HG02642 (cell line): ENCODE data around the gene NKX2-4.
"Not testable (repeated sequence)": the region's sequence is repeated elsewhere in the genome, so short reads cannot be mapped to it uniquely, and the experiment has no call there.

ENCODE experiments used
- ATAC-seq: cut with Tn5 transposase; IDR thresholded peaks from one replicate; pipeline ENCODE4 v1.9.1; 2021; ENCODE audit warnings: mild to moderate bottlenecking; ENCODE audit not compliant: unreplicated experiment, poor library complexity

Gene NKX2-4

DNA sequence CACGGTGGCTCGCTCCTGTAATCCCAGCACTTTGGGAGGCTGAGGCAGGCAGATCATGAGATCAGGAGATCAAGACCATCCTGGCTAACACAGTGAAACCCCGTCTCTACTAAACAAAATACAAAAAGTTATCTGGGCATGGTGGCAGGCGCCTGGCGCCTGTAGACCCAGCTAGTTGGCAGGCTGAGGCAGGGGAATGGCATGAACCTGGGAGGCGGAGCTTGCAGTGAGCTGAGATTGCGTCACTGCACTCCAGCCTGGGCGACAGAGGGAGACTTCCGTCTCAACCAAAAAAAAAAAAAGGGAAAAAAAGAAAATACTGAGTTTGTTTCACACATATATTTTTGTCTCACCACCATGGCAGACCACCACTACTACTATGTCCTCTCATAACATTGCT, 31.1 kb downstream of the NKX2-4 start:
- ATAC-seq, result not testable (repeated sequence)

GRCh38 chr20:21365771-21366170, 31.6 kb downstream of the NKX2-4 start:
- no peak for ATAC-seq

- ATAC-seq, result no peak
These were observed 32.9 kb downstream of the NKX2-4 start for GRCh38 chr20:21364413-21364812.

DNA sequence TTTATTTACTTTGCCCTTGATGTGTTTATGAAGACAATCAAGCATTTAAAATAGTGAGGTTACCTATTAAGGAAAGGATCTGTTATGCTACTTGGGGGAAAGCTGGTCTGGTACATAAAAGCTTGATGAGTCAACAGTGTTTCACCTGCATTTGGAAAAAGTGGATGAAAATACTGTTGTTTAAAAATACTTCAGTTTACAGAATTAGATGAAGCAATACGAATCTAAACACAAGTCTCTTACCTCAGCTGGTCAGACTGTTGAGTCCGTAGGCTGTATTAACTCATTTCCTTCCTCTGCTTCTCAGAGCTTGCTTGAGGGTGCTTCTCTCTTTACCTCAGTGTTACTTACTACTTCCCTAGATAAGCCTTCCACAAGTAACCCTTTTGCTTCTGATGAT, 36.1 kb downstream of the NKX2-4 start:
- no peak for ATAC-seq

- ATAC-seq, result no peak
These were observed 36.6 kb downstream of the NKX2-4 start for GRCh38 chr20:21360705-21361104.

GRCh38 chr20:21358737-21359136, 38.6 kb downstream of the NKX2-4 start:
- ATAC-seq, result no peak

DNA sequence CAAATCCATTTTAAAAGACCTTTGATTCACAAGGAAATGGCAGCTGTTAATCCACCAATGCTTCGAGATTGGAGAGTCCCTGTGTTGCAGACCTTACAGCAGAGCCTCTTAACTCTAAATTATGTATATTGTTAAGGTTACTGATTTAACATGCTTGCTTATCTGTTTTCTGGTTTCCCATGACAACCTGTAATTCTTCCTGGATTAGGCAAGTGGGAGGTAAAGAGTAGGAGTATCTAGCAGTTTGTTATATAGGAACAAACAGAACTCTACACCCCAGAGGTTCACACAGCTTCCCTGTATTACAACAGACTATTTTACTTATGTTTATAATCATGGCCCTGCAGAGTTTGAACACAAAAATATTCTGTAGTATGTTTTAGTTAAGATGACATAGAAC, 39.5 kb downstream of the NKX2-4 start:
- no peak for ATAC-seq

GRCh38 chr20:21356386-21356785, 40.9 kb downstream of the NKX2-4 start:
- no peak for ATAC-seq

DNA sequence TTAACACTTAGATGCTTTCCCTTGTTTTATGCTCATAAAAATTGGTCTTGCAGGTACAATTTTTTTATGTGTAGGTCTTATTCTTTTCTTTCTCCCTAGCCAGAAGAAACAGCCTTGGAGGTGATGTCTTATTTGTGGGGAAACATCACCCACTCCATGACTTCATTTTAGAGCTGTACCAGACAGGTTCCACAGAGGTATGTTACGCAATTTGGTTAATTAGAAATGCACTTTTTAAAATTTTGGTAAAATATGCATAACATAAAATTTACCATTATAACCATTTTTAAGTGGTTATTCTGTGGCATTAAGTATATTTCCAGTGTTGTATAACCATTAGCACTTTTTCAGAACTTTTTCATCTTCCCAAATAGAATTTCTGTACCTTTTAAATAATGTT, 41.3 kb downstream of the NKX2-4 start:
- ATAC-seq, result no peak

GRCh38 chr20:21353236-21353635, 44.1 kb downstream of the NKX2-4 start:
- no peak for ATAC-seq

DNA sequence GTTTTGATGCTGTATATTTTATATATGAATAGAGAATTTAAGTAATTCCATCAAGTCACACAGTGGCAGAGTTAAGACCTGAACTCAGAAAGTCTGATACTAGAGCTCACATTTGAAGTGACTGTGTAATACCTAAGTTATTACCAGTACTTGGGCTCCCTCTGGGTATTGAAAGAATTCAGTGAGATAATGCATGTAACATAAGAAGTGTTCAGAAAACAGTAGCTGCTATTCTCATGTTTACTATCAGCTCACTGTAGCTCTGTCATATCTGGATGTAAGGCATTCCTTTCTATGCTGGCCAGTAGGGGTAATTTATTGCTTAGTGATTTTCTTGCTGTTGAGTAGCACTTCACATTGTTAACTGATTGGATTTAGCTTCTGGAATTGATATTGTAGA, 44.6 kb downstream of the NKX2-4 start:
- no peak for ATAC-seq
